HEK293 (cell line): ENCODE results near the gene HNRNPUL1.

Experiments
- BCL11B ChIP-seq: fragments of 450-650 bp; formaldehyde crosslinking; IDR thresholded peaks from 2 replicates; pipeline ENCODE4 v1.5.1; 2016; ENCODE audit warnings: low read depth, missing biosample characterization, missing genetic modification characterization
- GFI1B ChIP-seq: fragments of 450-650 bp; formaldehyde crosslinking; IDR thresholded peaks from 2 replicates; pipeline ENCODE4 v1.5.1; 2016; ENCODE audit warnings: missing biosample characterization, missing genetic modification characterization
- GLIS1 ChIP-seq: fragments of 450-650 bp; formaldehyde crosslinking; IDR thresholded peaks from 2 replicates; pipeline ENCODE4 v1.5.1; 2016; ENCODE audit warnings: missing biosample characterization, missing genetic modification characterization
- HOXA7 ChIP-seq: sonication (generic); formaldehyde crosslinking; IDR thresholded peaks from 2 replicates; pipeline ENCODE4 v1.8.1; 2022; ENCODE audit warnings: missing genetic modification reagents, borderline replicate concordance
- KLF8 ChIP-seq: fragments of 450-650 bp; formaldehyde crosslinking; IDR thresholded peaks from 2 replicates; pipeline ENCODE4 v1.5.1; 2016; ENCODE audit warnings: missing biosample characterization, missing genetic modification characterization
- SALL2 ChIP-seq: fragments of 450-650 bp; formaldehyde crosslinking; IDR thresholded peaks from 2 replicates; pipeline ENCODE4 v1.5.0; 2017; ENCODE audit warnings: missing biosample characterization, mild to moderate bottlenecking, missing genetic modification characterization, borderline replicate concordance
- YY2 ChIP-seq: fragments of 450-650 bp; formaldehyde crosslinking; IDR thresholded peaks from 2 replicates; pipeline ENCODE4 v1.5.1; 2016; ENCODE audit warnings: missing biosample characterization, missing genetic modification characterization
- ZBTB20 ChIP-seq: fragments of 450-650 bp; formaldehyde crosslinking; IDR thresholded peaks from 2 replicates; pipeline ENCODE4 v1.5.1; 2016; ENCODE audit warnings: missing biosample characterization, missing genetic modification characterization
- ZFP69B ChIP-seq: fragments of 450-650 bp; formaldehyde crosslinking; IDR thresholded peaks from 2 replicates; pipeline ENCODE4 v1.5.1; 2016; ENCODE audit warnings: missing biosample characterization, missing genetic modification characterization
- ZNF10 ChIP-seq: fragments of 450-650 bp; formaldehyde crosslinking; IDR thresholded peaks from 2 replicates; pipeline ENCODE4 v1.5.1; 2017; ENCODE audit warnings: missing biosample characterization, missing genetic modification characterization
- ZNF202 ChIP-seq: fragments of 450-650 bp; formaldehyde crosslinking; IDR thresholded peaks from 2 replicates; pipeline ENCODE4 v1.5.1; 2016; ENCODE audit warnings: missing biosample characterization, missing genetic modification characterization, borderline replicate concordance
- ZNF341 ChIP-seq: fragments of 450-650 bp; formaldehyde crosslinking; IDR thresholded peaks from 2 replicates; pipeline ENCODE4; 2016; ENCODE audit warnings: low read depth, missing biosample characterization, missing genetic modification characterization
- ZNF366 ChIP-seq: fragments of 450-650 bp; formaldehyde crosslinking; conservative IDR thresholded peaks from 2 replicates; pipeline ENCODE4 v1.5.1; 2016; ENCODE audit warnings: missing biosample characterization, missing genetic modification characterization
- ZNF416 ChIP-seq: fragments of 450-650 bp; formaldehyde crosslinking; IDR thresholded peaks from 2 replicates; pipeline ENCODE4 v1.5.1; 2016; ENCODE audit warnings: missing biosample characterization, missing genetic modification characterization
- ZNF423 ChIP-seq: fragments of 450-650 bp; formaldehyde crosslinking; IDR thresholded peaks from 2 replicates; pipeline ENCODE4 v1.5.1; 2016; ENCODE audit warnings: missing biosample characterization, missing genetic modification characterization
- ZNF544 ChIP-seq: fragments of 450-650 bp; formaldehyde crosslinking; IDR thresholded peaks from 2 replicates; pipeline ENCODE4 v1.5.0; 2017; ENCODE audit warnings: missing biosample characterization, missing genetic modification characterization
- ZNF670 ChIP-seq: fragments of 450-650 bp; formaldehyde crosslinking; IDR thresholded peaks from 2 replicates; pipeline ENCODE4 v1.5.1; 2016; ENCODE audit warnings: missing biosample characterization, missing genetic modification characterization, low read depth
- ZNF747 ChIP-seq: fragments of 450-650 bp; formaldehyde crosslinking; IDR thresholded peaks from 2 replicates; pipeline ENCODE4 v1.5.1; 2016; ENCODE audit warnings: missing biosample characterization, missing genetic modification characterization
- ZNF776 ChIP-seq: fragments of 450-650 bp; formaldehyde crosslinking; IDR thresholded peaks from 2 replicates; pipeline ENCODE4 v1.5.0; 2017; ENCODE audit warnings: missing biosample characterization, missing genetic modification characterization, borderline replicate concordance
- ZNF777 ChIP-seq: fragments of 450-650 bp; formaldehyde crosslinking; IDR thresholded peaks from 2 replicates; pipeline ENCODE4 v1.5.1; 2017; ENCODE audit warnings: missing biosample characterization, missing genetic modification characterization, borderline replicate concordance
- ZSCAN16 ChIP-seq: fragments of 450-650 bp; formaldehyde crosslinking; IDR thresholded peaks from 2 replicates; pipeline ENCODE4 v1.5.1; 2016; ENCODE audit warnings: missing biosample characterization, missing genetic modification characterization
- ZSCAN23 ChIP-seq: fragments of 450-650 bp; formaldehyde crosslinking; IDR thresholded peaks from 2 replicates; pipeline ENCODE4 v1.5.1; 2016; ENCODE audit warnings: missing biosample characterization, missing genetic modification characterization
- TF ChIP-seq, protein P1 (sequence below): fragments of 450-650 bp; formaldehyde crosslinking; IDR thresholded peaks from 2 replicates; pipeline ENCODE4 v1.5.1; 2016; ENCODE audit warnings: missing biosample characterization, missing genetic modification characterization
- TF ChIP-seq, protein P2 (sequence below): fragments of 450-650 bp; formaldehyde crosslinking; IDR thresholded peaks from 2 replicates; pipeline ENCODE4 v1.5.1; 2016; ENCODE audit warnings: missing biosample characterization, missing genetic modification characterization, borderline replicate concordance
- TF ChIP-seq, protein P3 (sequence below): fragments of 450-650 bp; formaldehyde crosslinking; IDR thresholded peaks from 2 replicates; pipeline ENCODE4 v1.5.1; 2016; ENCODE audit warnings: missing biosample characterization, missing genetic modification characterization
- TF ChIP-seq, protein P4 (sequence below): fragments of 450-650 bp; formaldehyde crosslinking; IDR thresholded peaks from 2 replicates; pipeline ENCODE4 v1.5.1; 2016; ENCODE audit warnings: missing biosample characterization, missing genetic modification characterization
- TF ChIP-seq, protein P5 (sequence below): fragments of 450-650 bp; formaldehyde crosslinking; IDR thresholded peaks from 2 replicates; pipeline ENCODE4 v1.5.1; 2016; ENCODE audit warnings: missing biosample characterization, missing genetic modification characterization

Gene HNRNPUL1

DNA sequence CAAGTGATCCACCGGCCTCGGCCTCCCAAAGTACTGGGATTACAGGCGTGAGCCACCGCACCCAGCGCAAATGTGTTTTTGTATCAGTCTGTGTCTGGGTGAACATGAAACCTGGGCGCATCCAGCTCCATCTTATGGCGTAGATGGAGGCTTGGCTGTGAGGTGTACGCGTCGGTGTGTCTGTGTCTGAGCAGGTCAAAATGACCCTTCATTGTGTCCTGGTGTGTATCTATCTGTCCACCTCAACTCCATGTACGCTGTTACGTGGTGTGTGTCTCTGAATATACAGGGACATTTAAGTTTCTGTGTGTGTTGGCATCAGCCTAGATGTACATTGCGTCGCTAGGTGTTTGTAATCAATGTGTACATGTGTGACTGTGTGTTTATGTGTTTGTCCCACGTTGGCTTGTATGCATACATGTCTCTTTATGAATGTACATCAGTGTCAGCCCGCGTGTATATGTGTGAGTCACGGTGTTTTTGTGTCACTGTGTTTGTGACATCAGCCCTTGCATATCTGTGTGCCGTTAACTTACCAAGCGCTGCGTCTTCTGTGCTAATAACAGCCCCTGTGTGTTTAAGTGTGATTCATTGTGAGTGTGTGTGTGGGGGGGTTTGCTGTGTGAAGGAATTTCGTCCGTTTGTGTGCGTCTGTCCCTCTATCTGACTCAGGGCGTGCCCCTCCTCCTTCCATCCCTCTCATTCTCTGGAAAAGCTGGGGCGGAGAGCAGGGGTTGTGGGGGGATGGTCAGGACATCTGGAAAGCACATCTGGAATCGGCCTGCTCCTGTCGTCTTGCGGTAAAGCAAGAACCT, 38.7 kb upstream of the HNRNPUL1 start (continued):
- TF ChIP-seq, protein P1, sequence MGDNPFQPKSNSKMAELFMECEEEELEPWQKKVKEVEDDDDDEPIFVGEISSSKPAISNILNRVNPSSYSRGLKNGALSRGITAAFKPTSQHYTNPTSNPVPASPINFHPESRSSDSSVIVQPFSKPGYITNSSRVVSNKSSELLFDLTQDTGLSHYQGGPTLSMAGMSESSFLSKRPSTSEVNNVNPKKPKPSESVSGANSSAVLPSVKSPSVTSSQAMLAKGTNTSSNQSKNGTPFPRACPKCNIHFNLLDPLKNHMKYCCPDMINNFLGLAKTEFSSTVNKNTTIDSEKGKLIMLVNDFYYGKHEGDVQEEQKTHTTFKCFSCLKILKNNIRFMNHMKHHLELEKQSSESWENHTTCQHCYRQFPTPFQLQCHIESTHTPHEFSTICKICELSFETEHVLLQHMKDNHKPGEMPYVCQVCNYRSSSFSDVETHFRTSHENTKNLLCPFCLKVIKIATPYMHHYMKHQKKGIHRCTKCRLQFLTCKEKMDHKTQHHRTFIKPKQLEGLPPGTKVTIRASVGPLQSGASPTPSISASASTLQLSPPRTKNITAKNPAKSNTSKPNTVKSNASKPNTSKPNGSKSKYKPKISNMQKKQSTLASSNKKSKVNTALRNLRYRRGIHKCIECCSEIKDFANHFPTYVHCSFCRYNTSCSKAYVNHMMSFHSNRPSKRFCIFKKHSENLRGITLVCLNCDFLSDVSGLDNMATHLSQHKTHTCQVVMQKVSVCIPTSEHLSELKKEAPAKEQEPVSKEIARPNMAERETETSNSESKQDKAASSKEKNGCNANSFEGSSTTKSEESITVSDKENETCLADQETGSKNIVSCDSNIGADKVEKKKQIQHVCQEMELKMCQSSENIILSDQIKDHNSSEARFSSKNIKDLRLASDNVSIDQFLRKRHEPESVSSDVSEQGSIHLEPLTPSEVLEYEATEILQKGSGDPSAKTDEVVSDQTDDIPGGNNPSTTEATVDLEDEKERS (tag by site-specific recombination), result peak; percentile 82
- TF ChIP-seq ZSCAN23 (tag by site-specific recombination) (no peak), ZNF202 (tag by site-specific recombination) (no peak), ZNF423 (tag by site-specific recombination) (no peak), ZFP69B (tag by site-specific recombination) (peak; percentile 76), GLIS1 (tag by site-specific recombination) (peak; percentile 35), ZNF366 (tag by site-specific recombination) (peak; percentile 96), ZSCAN16 (tag by site-specific recombination) (no peak), ZNF776 (tag by site-specific recombination) (no peak), KLF8 (no peak; the same call in 1 of the 2 replicates), HOXA7 (CRISPR knock-in tag) (no peak), SALL2 (0 out of 2 replicates have a peak, but pooled peaks have one; percentile 66), ZNF416 (tag by site-specific recombination) (no peak; the same call in 1 of the 2 replicates), ZBTB20 (tag by site-specific recombination) (peak; percentile 18; the same call in 1 of the 2 replicates), ZNF747 (tag by site-specific recombination) (no peak), ZNF777 (tag by site-specific recombination) (peak; percentile 14; the same call in 1 of the 2 replicates), BCL11B (tag by site-specific recombination) (no peak), ZNF10 (tag by site-specific recombination) (no peak), ZNF544 (tag by site-specific recombination) (no peak), ZNF670 (tag by site-specific recombination) (no peak), YY2 (tag by site-specific recombination) (0 out of 2 replicates have a peak, but pooled peaks have one; percentile 7), GFI1B (no peak), ZNF341 (no peak)
- TF ChIP-seq, protein P2, sequence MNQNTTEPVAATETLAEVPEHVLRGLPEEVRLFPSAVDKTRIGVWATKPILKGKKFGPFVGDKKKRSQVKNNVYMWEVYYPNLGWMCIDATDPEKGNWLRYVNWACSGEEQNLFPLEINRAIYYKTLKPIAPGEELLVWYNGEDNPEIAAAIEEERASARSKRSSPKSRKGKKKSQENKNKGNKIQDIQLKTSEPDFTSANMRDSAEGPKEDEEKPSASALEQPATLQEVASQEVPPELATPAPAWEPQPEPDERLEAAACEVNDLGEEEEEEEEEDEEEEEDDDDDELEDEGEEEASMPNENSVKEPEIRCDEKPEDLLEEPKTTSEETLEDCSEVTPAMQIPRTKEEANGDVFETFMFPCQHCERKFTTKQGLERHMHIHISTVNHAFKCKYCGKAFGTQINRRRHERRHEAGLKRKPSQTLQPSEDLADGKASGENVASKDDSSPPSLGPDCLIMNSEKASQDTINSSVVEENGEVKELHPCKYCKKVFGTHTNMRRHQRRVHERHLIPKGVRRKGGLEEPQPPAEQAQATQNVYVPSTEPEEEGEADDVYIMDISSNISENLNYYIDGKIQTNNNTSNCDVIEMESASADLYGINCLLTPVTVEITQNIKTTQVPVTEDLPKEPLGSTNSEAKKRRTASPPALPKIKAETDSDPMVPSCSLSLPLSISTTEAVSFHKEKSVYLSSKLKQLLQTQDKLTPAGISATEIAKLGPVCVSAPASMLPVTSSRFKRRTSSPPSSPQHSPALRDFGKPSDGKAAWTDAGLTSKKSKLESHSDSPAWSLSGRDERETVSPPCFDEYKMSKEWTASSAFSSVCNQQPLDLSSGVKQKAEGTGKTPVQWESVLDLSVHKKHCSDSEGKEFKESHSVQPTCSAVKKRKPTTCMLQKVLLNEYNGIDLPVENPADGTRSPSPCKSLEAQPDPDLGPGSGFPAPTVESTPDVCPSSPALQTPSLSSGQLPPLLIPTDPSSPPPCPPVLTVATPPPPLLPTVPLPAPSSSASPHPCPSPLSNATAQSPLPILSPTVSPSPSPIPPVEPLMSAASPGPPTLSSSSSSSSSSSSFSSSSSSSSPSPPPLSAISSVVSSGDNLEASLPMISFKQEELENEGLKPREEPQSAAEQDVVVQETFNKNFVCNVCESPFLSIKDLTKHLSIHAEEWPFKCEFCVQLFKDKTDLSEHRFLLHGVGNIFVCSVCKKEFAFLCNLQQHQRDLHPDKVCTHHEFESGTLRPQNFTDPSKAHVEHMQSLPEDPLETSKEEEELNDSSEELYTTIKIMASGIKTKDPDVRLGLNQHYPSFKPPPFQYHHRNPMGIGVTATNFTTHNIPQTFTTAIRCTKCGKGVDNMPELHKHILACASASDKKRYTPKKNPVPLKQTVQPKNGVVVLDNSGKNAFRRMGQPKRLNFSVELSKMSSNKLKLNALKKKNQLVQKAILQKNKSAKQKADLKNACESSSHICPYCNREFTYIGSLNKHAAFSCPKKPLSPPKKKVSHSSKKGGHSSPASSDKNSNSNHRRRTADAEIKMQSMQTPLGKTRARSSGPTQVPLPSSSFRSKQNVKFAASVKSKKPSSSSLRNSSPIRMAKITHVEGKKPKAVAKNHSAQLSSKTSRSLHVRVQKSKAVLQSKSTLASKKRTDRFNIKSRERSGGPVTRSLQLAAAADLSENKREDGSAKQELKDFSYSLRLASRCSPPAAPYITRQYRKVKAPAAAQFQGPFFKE (tag by site-specific recombination), result no peak
- TF ChIP-seq, protein P3, sequence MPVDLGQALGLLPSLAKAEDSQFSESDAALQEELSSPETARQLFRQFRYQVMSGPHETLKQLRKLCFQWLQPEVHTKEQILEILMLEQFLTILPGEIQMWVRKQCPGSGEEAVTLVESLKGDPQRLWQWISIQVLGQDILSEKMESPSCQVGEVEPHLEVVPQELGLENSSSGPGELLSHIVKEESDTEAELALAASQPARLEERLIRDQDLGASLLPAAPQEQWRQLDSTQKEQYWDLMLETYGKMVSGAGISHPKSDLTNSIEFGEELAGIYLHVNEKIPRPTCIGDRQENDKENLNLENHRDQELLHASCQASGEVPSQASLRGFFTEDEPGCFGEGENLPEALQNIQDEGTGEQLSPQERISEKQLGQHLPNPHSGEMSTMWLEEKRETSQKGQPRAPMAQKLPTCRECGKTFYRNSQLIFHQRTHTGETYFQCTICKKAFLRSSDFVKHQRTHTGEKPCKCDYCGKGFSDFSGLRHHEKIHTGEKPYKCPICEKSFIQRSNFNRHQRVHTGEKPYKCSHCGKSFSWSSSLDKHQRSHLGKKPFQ (tag by site-specific recombination), result no peak
- TF ChIP-seq, protein P4, sequence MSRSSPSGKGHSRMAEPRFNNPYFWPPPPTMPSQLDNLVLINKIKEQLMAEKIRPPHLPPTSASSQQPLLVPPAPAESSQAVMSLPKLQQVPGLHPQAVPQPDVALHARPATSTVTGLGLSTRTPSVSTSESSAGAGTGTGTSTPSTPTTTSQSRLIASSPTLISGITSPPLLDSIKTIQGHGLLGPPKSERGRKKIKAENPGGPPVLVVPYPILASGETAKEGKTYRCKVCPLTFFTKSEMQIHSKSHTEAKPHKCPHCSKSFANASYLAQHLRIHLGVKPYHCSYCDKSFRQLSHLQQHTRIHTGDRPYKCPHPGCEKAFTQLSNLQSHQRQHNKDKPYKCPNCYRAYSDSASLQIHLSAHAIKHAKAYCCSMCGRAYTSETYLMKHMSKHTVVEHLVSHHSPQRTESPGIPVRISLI (tag by site-specific recombination), result no peak
- TF ChIP-seq, protein P5, sequence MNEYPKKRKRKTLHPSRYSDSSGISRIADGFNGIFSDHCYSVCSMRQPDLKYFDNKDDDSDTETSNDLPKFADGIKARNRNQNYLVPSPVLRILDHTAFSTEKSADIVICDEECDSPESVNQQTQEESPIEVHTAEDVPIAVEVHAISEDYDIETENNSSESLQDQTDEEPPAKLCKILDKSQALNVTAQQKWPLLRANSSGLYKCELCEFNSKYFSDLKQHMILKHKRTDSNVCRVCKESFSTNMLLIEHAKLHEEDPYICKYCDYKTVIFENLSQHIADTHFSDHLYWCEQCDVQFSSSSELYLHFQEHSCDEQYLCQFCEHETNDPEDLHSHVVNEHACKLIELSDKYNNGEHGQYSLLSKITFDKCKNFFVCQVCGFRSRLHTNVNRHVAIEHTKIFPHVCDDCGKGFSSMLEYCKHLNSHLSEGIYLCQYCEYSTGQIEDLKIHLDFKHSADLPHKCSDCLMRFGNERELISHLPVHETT (tag by site-specific recombination), result peak; percentile 89
